Prostate gland (tissue), 2 donors: ENCODE data around the gene FAM221B.

Experiments used
- CTCF ChIP-seq, 4 experiments: fragments of 200-600 bp in 2 of 4; fragments of 450-650 bp in 2 of 4; sonication (generic) in 2 of 4; IDR thresholded peaks; 1 replicate in 3 of 4; 2 replicates in 1 of 4; pipeline ENCODE4 v1.5.1; 2016 to 2019; ENCODE audit warnings: antibody characterized with exemption in 4 of 4, mild to moderate bottlenecking in 2 of 4, moderate library complexity in 2 of 4
- POLR2A ChIP-seq: fragments of 450-650 bp; IDR thresholded peaks from one replicate; pipeline ENCODE4 v1.6.1; 2016; ENCODE audit warnings: antibody characterized with exemption, mild to moderate bottlenecking
- POLR2AphosphoS5 ChIP-seq: sonication (generic); formaldehyde crosslinking; IDR thresholded peaks from one replicate; pipeline ENCODE4 v1.6.1; 2017; ENCODE audit warnings: antibody characterized with exemption

GRCh38 chr9:35771943-35772342 lies 56.6 kb downstream of the FAM221B start:
- TF ChIP-seq POLR2A, result no peak
- TF ChIP-seq CTCF (IDR thresholded peaks at IDR 0.05), result no peak
- TF ChIP-seq POLR2AphosphoS5, result no peak
